GM12801 (cell line): Measurements from ENCODE around the gene ZEB2.

Source experiments
- TF ChIP-seq, protein P1 (sequence below): IDR thresholded peaks from one replicate; pipeline ENCODE4 v1.5.1; 2011; ENCODE audit warnings: control low read depth; ENCODE audit not compliant: insufficient read length; ENCODE audit errors: extremely low read depth

The ZEB2 gene

DNA sequence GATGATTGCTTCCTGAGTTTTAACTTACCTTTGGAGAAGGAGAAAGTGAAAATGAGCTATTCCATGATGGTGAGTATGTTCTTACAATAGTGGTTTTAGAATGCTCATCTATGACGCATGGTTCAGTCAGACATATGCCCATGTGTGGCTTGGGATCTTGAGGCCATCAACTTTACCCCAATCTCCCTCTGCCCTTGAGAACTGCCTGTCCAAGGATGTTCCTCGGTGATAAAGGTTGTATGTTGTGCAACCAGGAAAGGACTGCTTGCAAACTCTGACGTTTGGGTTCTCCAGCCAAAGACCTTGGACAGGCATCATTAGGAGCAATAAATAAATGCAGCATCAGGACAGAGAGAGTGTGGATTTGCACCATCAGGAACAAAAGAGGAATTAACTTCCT is 165.0 kb downstream of the ZEB2 start:
- TF ChIP-seq, protein P1, sequence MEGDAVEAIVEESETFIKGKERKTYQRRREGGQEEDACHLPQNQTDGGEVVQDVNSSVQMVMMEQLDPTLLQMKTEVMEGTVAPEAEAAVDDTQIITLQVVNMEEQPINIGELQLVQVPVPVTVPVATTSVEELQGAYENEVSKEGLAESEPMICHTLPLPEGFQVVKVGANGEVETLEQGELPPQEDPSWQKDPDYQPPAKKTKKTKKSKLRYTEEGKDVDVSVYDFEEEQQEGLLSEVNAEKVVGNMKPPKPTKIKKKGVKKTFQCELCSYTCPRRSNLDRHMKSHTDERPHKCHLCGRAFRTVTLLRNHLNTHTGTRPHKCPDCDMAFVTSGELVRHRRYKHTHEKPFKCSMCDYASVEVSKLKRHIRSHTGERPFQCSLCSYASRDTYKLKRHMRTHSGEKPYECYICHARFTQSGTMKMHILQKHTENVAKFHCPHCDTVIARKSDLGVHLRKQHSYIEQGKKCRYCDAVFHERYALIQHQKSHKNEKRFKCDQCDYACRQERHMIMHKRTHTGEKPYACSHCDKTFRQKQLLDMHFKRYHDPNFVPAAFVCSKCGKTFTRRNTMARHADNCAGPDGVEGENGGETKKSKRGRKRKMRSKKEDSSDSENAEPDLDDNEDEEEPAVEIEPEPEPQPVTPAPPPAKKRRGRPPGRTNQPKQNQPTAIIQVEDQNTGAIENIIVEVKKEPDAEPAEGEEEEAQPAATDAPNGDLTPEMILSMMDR = no peak

DNA sequence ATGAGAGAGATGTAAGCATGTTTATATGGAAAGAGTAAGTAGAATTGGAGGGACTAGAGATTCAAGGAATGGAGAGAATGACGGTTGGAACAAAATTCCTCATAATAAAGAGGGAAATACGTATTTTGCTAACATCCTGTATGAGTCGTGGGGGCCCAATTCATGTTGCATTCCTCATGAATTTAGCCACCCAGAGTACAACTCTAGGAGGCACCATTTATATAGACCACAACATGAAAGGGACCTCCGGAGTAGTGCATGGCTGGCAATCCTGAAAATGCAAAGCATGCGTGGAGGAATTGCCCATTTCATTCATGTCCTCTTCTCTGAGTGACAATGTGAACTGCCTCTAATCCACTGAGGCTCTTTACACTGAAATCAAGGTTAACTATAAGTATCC is 168.2 kb downstream of the ZEB2 start:
- TF ChIP-seq, protein P1 = no peak

DNA sequence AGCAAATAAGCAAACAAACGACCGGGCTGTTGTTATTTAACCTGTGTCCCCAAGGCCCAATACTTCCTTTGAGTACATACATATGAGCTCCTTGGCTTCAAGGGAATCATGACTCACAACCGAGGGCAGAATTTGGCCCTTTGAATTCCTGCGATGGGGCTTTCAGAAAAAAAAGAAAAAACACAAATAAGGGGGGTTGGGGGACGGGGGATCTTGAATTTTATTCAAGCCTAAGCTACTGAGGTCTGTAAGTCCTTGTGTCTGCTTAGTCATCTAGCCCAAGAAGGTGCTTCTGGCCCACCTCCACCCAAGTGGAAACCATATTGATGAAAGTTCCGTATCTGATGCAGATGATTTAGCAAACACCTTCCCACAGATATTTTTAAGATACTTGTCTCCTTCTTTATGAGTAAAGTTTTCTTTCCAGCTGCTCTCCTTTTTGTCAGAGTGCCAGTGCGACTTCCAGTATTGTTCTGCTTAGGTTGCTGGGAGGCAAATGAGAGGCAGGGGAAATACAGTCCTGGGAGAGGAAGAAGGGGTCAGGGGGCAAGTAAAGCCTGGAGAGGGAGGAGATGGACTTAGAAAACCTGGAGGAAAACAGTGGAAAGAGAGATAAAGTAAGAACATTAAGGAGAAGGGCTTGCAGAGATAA is 169.6 kb downstream of the ZEB2 start:
- TF ChIP-seq, protein P1 = no peak

DNA sequence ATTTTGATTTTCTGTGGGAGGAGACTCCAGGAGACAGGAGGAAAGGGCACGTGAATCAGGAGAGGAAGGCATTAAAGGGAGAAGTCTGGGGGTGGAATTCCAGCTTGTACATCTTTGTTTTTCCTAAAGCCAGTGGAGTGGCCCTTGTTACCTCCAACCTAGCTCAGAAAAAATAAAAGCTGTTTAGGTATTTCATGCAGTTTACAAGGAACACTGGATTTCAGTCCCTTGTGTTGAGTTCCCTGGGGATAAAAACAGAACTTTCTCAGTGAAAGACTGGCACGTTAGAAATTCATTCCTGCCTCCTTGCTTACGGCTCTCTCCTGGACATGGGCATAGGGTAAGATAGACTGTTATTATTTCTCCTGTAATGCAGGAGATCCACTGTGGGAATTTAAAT is 170.2 kb downstream of the ZEB2 start:
- TF ChIP-seq, protein P1 = no peak

DNA sequence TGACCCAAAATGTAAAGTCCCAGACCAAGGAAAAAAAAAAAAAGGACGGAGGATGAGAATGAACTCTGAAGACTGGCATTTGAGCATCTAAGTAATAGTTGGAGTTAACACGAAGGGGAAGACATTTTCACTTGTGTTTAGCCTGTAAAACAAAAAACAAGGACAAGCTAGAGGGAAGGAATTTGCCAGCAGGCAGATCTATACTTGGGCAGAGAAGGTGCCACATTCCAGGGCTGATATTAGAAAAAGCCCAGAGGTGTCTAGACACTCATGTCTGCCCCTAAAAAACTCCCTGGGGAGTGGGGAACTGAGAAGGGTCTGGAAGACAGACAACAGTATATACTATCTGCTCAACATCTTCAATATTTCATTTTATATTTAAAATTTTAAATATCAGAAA is 171.1 kb downstream of the ZEB2 start:
- TF ChIP-seq, protein P1 = no peak

DNA sequence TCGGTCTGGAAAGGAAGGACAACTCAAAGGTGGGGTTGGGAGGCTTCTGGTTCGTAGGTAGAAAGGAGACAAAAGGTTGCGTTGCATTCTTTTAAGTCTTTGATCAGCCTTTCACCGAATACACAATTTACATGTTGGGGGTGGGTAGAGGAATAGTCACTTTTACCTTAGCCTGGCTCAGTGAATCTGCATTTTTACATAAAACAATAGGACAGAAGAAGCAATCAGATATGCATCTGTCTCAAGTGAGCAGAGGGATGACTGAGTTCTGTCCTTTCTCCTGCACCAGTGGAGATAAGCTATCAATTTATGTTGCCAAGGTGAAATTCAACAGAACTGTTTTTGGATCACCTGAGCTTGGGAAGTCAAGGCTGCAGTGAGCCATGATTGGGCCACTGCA is 173.7 kb downstream of the ZEB2 start:
- TF ChIP-seq, protein P1 = no peak

DNA sequence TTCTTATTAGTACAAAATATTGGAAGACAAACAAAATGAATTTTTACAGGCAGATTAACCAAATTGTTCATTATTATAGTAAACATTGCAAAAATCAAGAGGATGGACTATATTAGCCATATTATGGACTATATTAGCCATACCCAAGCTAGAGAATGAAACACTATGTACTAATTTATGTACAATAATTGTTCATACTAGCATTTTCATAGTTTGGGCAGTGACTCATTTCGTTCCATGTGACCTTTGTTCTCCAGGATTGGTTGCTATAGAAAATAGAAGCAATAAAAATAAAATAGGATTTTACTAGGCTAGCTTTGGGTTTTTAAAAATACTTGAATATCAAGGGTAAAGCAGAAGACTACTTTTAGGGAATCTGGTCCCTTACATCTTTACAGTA is 176.8 kb downstream of the ZEB2 start:
- TF ChIP-seq, protein P1 = no peak
